H1 (cell line): ENCODE data around the gene FNDC1. TPM values are rescaled to one million over a fixed set of nuclear protein-coding genes. Genes with fewer than 3 reads are reported as not detected.

Source experiments
- CTCF ChIA-PET: fragments of 300-600 bp; sonication (Branson Sonifier 250); formaldehyde crosslinking; loops from one replicate; lab custom pipeline; 2021; ENCODE audit not compliant: partially characterized antibody; lab: Charles Lee
- POLR2A ChIA-PET: fragments of 300-600 bp; sonication (Branson Sonifier 250); formaldehyde crosslinking; loops from one replicate; lab custom pipeline; 2021; ENCODE audit warnings: inconsistent platforms; ENCODE audit not compliant: partially characterized antibody; lab: Charles Lee
- DNase-seq, 2 experiments: peaks; one replicate each; pipeline versions ENCODE4 v3.0.0 to v3.0.0-alpha.2; 2010 to 2022; ENCODE audit warnings: low spot score in 2 of 2, low read depth in 1 of 2, mixed read lengths in 1 of 2
- FAIRE-seq: peaks from 2 replicates; lab custom pipeline; 2011; peaks lifted over from hg19 to GRCh38; lab: Jason Lieb, UNC
- H2AFZ ChIP-seq: 2 replicates; pipeline ENCODE4 v1.8.1; 2012; ENCODE audit warnings: low read length, inconsistent platforms
- H2AK5ac ChIP-seq: 2 replicates; pipeline ENCODE4 v1.6.1; 2013; ENCODE audit warnings: low read depth, low read length
- H2BK120ac ChIP-seq: replicated peaks from 2 replicates; pipeline ENCODE3; 2013; ENCODE audit warnings: low read depth, low read length, inconsistent platforms
- H2BK12ac ChIP-seq: 2 replicates; pipeline ENCODE4 v1.6.1; 2013; ENCODE audit warnings: low read depth, low read length
- H2BK15ac ChIP-seq: 2 replicates; pipeline ENCODE4 v1.6.1; 2013; ENCODE audit warnings: low read length
- H2BK20ac ChIP-seq: 2 replicates; pipeline ENCODE4 v1.6.1; 2013; ENCODE audit warnings: low read length
- H2BK5ac ChIP-seq: 2 replicates; pipeline ENCODE4 v1.6.1; 2013; ENCODE audit warnings: low read depth, low read length
- H3K14ac ChIP-seq: 2 replicates; pipeline ENCODE4 v1.6.1; 2013; ENCODE audit warnings: inconsistent platforms; ENCODE audit not compliant: insufficient read length
- H3K18ac ChIP-seq: 2 replicates; pipeline ENCODE4 v1.6.1; 2013; ENCODE audit warnings: low read length; ENCODE audit errors: extremely low read depth
- H3K23ac ChIP-seq: 2 replicates; pipeline ENCODE4 v1.6.1; 2013; ENCODE audit warnings: inconsistent platforms; ENCODE audit not compliant: insufficient read length
- H3K23me2 ChIP-seq: 2 replicates; pipeline ENCODE4 v1.6.1; 2013; ENCODE audit warnings: low read depth, low read length
- H3K27ac ChIP-seq: 2 replicates; pipeline ENCODE4 v1.6.1; 2011; ENCODE audit warnings: low read depth, low read length, inconsistent platforms
- H3K27me3 ChIP-seq, 4 experiments: replicated peaks in 1 of 4; 1 replicate in 1 of 4; 2 replicates in 3 of 4; pipeline versions ENCODE4 v1.6.1 to v1.8.1; 2011 to 2013; ENCODE audit warnings: low read length in 3 of 4, mild to moderate bottlenecking in 3 of 4, inconsistent platforms in 2 of 4, mixed read lengths in 2 of 4, moderate library complexity in 1 of 4; ENCODE audit not compliant: control insufficient read depth in 3 of 4, insufficient read depth in 3 of 4; ENCODE audit errors: extremely low read depth in 1 of 4
- H3K36me3 ChIP-seq, 4 experiments: 2 replicates each; pipeline versions ENCODE4 v1.6.1 to v1.8.1; 2011 to 2013; ENCODE audit warnings: mild to moderate bottlenecking in 4 of 4, low read length in 3 of 4, moderate library complexity in 2 of 4, control low read depth in 1 of 4, inconsistent platforms in 1 of 4; ENCODE audit not compliant: insufficient read depth in 4 of 4, control insufficient read depth in 2 of 4
- H3K4ac ChIP-seq: replicated peaks from 2 replicates; pipeline ENCODE3; 2013; ENCODE audit warnings: low read length, low read depth, mixed read lengths, inconsistent platforms; ENCODE audit not compliant: insufficient read length
- H3K4me1 ChIP-seq, 4 experiments: replicated peaks in 1 of 4; 1 replicate in 1 of 4; 2 replicates in 3 of 4; pipeline versions ENCODE4 v1.6.1 to v1.8.1; 2011 to 2013; ENCODE audit warnings: low read length in 3 of 4, inconsistent platforms in 2 of 4, mixed read lengths in 1 of 4; ENCODE audit not compliant: insufficient read depth in 4 of 4, control insufficient read depth in 3 of 4
- H3K4me2 ChIP-seq, 2 experiments: 2 replicates each; pipeline versions ENCODE4 v1.6.1 to v1.8.1; 2011 to 2013; ENCODE audit warnings: low read depth in 2 of 2, low read length in 2 of 2, control low read depth in 1 of 2, inconsistent platforms in 1 of 2, mild to moderate bottlenecking in 1 of 2; ENCODE audit not compliant: insufficient read depth in 1 of 2
- H3K4me3 ChIP-seq, 4 experiments: fragments of 200-600, 300-600 bp in 1 of 4; sonication (generic), shearing (Covaris generic), sonication (Bioruptor Twin) in 1 of 4; 2 replicates each; pipeline versions ENCODE4 v1.5.1 to v1.8.1; 2011 to 2016; ENCODE audit warnings: low read length in 4 of 4, low read depth in 3 of 4, control low read depth in 2 of 4, inconsistent platforms in 2 of 4, mild to moderate bottlenecking in 2 of 4, mixed read lengths in 1 of 4, moderate library complexity in 1 of 4; ENCODE audit not compliant: insufficient read depth in 2 of 4; ENCODE audit errors: extremely low read depth in 1 of 4
- H3K56ac ChIP-seq: replicated peaks from 2 replicates; pipeline ENCODE3; 2013; ENCODE audit warnings: low read depth, mild to moderate bottlenecking, mixed read lengths, low read length, inconsistent platforms; ENCODE audit not compliant: insufficient read length
- H3K79me1 ChIP-seq: 2 replicates; pipeline ENCODE4 v1.6.1; 2013; ENCODE audit warnings: low read depth, low read length, control low read depth
- H3K79me2 ChIP-seq, 2 experiments: 2 replicates each; pipeline versions ENCODE4 v1.6.1 to v1.8.1; 2012 to 2013; ENCODE audit warnings: low read length in 2 of 2, mild to moderate bottlenecking in 2 of 2, inconsistent platforms in 1 of 2; ENCODE audit not compliant: insufficient read depth in 2 of 2, control insufficient read depth in 1 of 2
- H3K9ac ChIP-seq, 4 experiments: replicated peaks in 1 of 4; 1 replicate in 1 of 4; 2 replicates in 3 of 4; pipeline versions ENCODE4 v1.6.1 to v1.8.1; 2011 to 2013; ENCODE audit warnings: low read depth in 3 of 4, low read length in 3 of 4, control low read depth in 2 of 4, mild to moderate bottlenecking in 2 of 4, moderate library complexity in 2 of 4, inconsistent platforms in 1 of 4; ENCODE audit errors: extremely low read depth in 1 of 4
- H3K9me3 ChIP-seq, 2 experiments: 2 replicates each; pipeline versions ENCODE4 v1.6.1 to v1.8.1; 2012 to 2013; ENCODE audit warnings: mild to moderate bottlenecking in 2 of 2, moderate library complexity in 2 of 2, control low read depth in 1 of 2, inconsistent platforms in 1 of 2, low read depth in 1 of 2, low read length in 1 of 2, mixed read lengths in 1 of 2; ENCODE audit not compliant: insufficient read depth in 2 of 2
- H4K20me1 ChIP-seq, 2 experiments: replicated peaks in 1 of 2; 2 replicates each; pipeline versions ENCODE3 to v1.8.1; 2011 to 2013; ENCODE audit warnings: inconsistent platforms in 2 of 2, low read length in 2 of 2, mild to moderate bottlenecking in 1 of 2; ENCODE audit not compliant: insufficient read depth in 2 of 2, control insufficient read depth in 1 of 2
- H4K5ac ChIP-seq: 2 replicates; pipeline ENCODE4 v1.6.1; 2013; ENCODE audit warnings: low read length, low read depth, mixed read lengths, inconsistent platforms; ENCODE audit not compliant: insufficient read length
- H4K8ac ChIP-seq: 2 replicates; pipeline ENCODE4 v1.8.0; 2013; ENCODE audit warnings: mild to moderate bottlenecking, moderate library complexity, low read length, inconsistent platforms; ENCODE audit not compliant: insufficient read depth; ENCODE audit errors: extremely low read depth
- H4K91ac ChIP-seq: replicated peaks from 2 replicates; pipeline ENCODE3; 2013; ENCODE audit warnings: low read length, mixed read lengths, inconsistent platforms; ENCODE audit not compliant: insufficient read length
- BACH1 ChIP-seq: IDR thresholded peaks from 2 replicates; pipeline ENCODE4 v1.6.1; 2012; ENCODE audit warnings: low read length, improper control_type of control experiment
- EZH2 ChIP-seq: fragments of 200-600 bp; sonication (generic); IDR thresholded peaks from 2 replicates; pipeline ENCODE4 v1.7.1; 2012; ENCODE audit warnings: low read depth, mild to moderate bottlenecking, moderate library complexity, low read length, inconsistent platforms; ENCODE audit not compliant: severe bottlenecking
- RAD21 ChIP-seq, 2 experiments: IDR thresholded peaks in 1 of 2; conservative IDR thresholded peaks in 1 of 2; 2 replicates each; pipeline ENCODE4 v1.6.1; 2011; ENCODE audit warnings: low read depth in 2 of 2, low read length in 2 of 2, improper control_type of control experiment in 1 of 2, inconsistent platforms in 1 of 2, mild to moderate bottlenecking in 1 of 2, moderate library complexity in 1 of 2
- ZNF274 ChIP-seq: IDR thresholded peaks from 2 replicates; pipeline ENCODE4 v1.7.0; 2012; ENCODE audit warnings: low read length, borderline replicate concordance; ENCODE audit errors: extremely low read depth
- WGBS, 2 experiments: shearing (Covaris generic) in 1 of 2; methylation state at CpG; one replicate each; pipeline versions ENCODE4 v1.1.6 to v1.1.7; 2013 to 2015; ENCODE audit warnings: low lambda C conversion rate in 2 of 2, mixed read lengths in 2 of 2, inconsistent platforms in 1 of 2, low coverage in 1 of 2, missing lambda C conversion rate in 1 of 2; ENCODE audit not compliant: insufficient replicate concordance in 2 of 2, insufficient coverage in 1 of 2, insufficient read length in 1 of 2; ENCODE audit errors: extremely low coverage in 1 of 2, missing lambda C conversion rate in 1 of 2; 5-methylcytosine and 5-hydroxymethylcytosine counted together
- polyA plus RNA-seq, 7 experiments: library from polyadenylated mRNA; depleted of rRNA in 3 of 7; stranded (reverse) in 5 of 7; unstranded in 2 of 7; fragments of >200 nt in 5 of 7; fragments of 200-250 nt in 2 of 7; gene quantifications; 1 replicate in 5 of 7; 2 replicates in 1 of 7; 4 replicates in 1 of 7; pipeline versions ENCODE4 v1.2.1 to v1.2.3, GENCODE V29; 2011 to 2013; ENCODE audit warnings: missing spikeins in 2 of 7, mixed read lengths in 2 of 7
- total RNA-seq: library from RNA; stranded (reverse); fragmentation: NEBNext Ultra II Directional; extraction: Animal tissue kit (Norgen Biotek cat#: 25700); gene quantifications from 2 replicates; pipeline ENCODE4 v1.2.1, GENCODE V29; 2021
- TF ChIP-seq, protein P1 (sequence below): IDR thresholded peaks from 2 replicates; pipeline ENCODE4 v1.6.1; 2012; ENCODE audit warnings: inconsistent platforms
- TF ChIP-seq, protein P2 (sequence below): IDR thresholded peaks from 2 replicates; pipeline ENCODE4 v1.6.1; 2012; ENCODE audit warnings: inconsistent platforms
- TF ChIP-seq, protein P3 (sequence below), 3 experiments: IDR thresholded peaks; 1 replicate in 2 of 3; 2 replicates in 1 of 3; pipeline versions ENCODE4 v1.5.1 to v1.6.1; 2011; ENCODE audit warnings: low read length in 3 of 3, mild to moderate bottlenecking in 3 of 3, inconsistent platforms in 2 of 3, low read depth in 1 of 3, moderate library complexity in 1 of 3; ENCODE audit not compliant: insufficient read depth in 1 of 3; ENCODE audit errors: control extremely low read depth in 1 of 3

FNDC1 gene
- total and polyA plus RNA-seq, 2 of the 8 experiments (the other 6 are each of a cell fraction or from before 2014, with no cell fraction given) = 0.06 to 0.30 TPM

DNA sequence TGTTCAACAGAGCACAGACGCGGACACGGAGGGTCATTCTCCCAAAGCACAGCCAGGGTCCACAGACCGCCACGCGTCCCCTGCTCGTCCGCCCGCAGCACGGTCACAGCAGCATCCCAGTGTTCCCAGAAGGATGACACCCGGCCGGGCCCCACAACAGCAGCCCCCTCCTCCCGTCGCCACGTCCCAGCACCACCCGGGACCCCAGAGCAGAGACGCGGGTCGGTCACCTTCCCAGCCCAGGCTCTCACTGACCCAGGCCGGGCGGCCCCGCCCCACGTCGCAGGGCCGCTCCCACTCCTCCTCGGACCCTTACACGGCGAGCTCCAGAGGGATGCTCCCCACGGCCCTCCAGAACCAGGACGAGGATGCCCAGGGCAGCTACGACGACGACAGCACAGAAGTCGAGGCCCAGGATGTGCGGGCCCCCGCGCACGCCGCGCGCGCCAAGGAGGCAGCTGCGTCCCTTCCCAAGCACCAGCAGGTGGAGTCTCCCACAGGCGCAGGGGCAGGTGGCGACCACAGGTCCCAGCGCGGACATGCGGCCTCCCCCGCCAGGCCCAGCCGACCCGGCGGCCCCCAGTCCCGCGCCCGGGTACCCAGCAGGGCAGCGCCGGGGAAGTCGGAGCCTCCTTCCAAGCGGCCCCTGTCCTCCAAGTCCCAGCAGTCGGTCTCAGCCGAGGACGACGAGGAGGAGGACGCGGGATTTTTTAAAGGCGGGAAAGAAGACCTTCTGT lies 64.3 kb downstream of the FNDC1 start:
- CTCF ChIA-PET = interaction anchor here (0.6 to 1.1 kb wide), 2 partner anchors 19 to 396 kb away, joined by 3 to 4 read pairs; no protein-coding TSS in a partner anchor
- FAIRE-seq = no peak
- peak overlapping the region in 3 of 4 experiments; percentile 3 to 50 (median 29); a peak in 5 of 8 replicates for H3K4me3 ChIP-seq
- TF ChIP-seq ZNF274 (no peak), BACH1 (no peak), EZH2 (peak; percentile 35), RAD21 (IDR thresholded peaks at IDR 0.05 in 1 of 2, conservative IDR thresholded peaks at IDR 0.05 in 1 of 2; ENCODE audit: low read depth in 2 of 2, low read length in 2 of 2) (peak in 1 of 2 experiments; percentile 27; a peak in 1 of 4 replicates)
- TF ChIP-seq, protein P1, sequence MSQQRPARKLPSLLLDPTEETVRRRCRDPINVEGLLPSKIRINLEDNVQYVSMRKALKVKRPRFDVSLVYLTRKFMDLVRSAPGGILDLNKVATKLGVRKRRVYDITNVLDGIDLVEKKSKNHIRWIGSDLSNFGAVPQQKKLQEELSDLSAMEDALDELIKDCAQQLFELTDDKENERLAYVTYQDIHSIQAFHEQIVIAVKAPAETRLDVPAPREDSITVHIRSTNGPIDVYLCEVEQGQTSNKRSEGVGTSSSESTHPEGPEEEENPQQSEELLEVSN = peak; percentile 77
- TF ChIP-seq, protein P2, sequence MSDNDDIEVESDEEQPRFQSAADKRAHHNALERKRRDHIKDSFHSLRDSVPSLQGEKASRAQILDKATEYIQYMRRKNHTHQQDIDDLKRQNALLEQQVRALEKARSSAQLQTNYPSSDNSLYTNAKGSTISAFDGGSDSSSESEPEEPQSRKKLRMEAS = peak; percentile 71
- TF ChIP-seq, protein P3, sequence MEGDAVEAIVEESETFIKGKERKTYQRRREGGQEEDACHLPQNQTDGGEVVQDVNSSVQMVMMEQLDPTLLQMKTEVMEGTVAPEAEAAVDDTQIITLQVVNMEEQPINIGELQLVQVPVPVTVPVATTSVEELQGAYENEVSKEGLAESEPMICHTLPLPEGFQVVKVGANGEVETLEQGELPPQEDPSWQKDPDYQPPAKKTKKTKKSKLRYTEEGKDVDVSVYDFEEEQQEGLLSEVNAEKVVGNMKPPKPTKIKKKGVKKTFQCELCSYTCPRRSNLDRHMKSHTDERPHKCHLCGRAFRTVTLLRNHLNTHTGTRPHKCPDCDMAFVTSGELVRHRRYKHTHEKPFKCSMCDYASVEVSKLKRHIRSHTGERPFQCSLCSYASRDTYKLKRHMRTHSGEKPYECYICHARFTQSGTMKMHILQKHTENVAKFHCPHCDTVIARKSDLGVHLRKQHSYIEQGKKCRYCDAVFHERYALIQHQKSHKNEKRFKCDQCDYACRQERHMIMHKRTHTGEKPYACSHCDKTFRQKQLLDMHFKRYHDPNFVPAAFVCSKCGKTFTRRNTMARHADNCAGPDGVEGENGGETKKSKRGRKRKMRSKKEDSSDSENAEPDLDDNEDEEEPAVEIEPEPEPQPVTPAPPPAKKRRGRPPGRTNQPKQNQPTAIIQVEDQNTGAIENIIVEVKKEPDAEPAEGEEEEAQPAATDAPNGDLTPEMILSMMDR (IDR thresholded peaks at IDR 0.05; ENCODE audit: control extremely low read depth in 1 of 3, insufficient read depth in 1 of 3, low read depth in 1 of 3, low read length in 3 of 3) = peak in 2 of 3 experiments; percentile 34 to 38; a peak in 3 of 4 replicates

More for the DNA sequence above, 64.3 kb downstream of the FNDC1 start:
- no peaks in the 10 kb centered on the region for H3K79me2 ChIP-seq
- H4K5ac ChIP-seq = no peak overlapping the region
- no peak overlapping the region for H3K56ac ChIP-seq
- no peak overlapping the region for H2AK5ac ChIP-seq
- no peak overlapping the region for H3K27ac ChIP-seq
- DNase-seq = peak; percentile 27 to 78
- peaks cover 6% of the 10 kb centered on the region; the same call in 1 of the 2 replicates for H3K23me2 ChIP-seq
- no peak overlapping the region for H2BK20ac ChIP-seq
- no peaks in the 10 kb centered on the region for H3K79me1 ChIP-seq
- no peak overlapping the region for H2BK120ac ChIP-seq
- peaks cover 0 to 6% (median 0%) of the 10 kb centered on the region in 4 experiments; a peak in 2 of 7 replicates for H3K4me1 ChIP-seq
- POLR2A ChIA-PET = no interaction called here
- H3K18ac ChIP-seq = no peak overlapping the region
- no peak overlapping the region for H3K23ac ChIP-seq
- H3K36me3 ChIP-seq = no peaks in the 10 kb centered on the region; a peak in 1 of 8 replicates
- peaks cover 4 to 29% (median 27%) of the 10 kb centered on the region in 4 experiments for H3K27me3 ChIP-seq
- H3K4ac ChIP-seq = no peak overlapping the region
- no peak overlapping the region for H3K9ac ChIP-seq
- no peak overlapping the region for H4K91ac ChIP-seq
- no peak overlapping the region for H2BK12ac ChIP-seq
- peaks cover 16 to 43% of the 10 kb centered on the region in 2 experiments for H3K9me3 ChIP-seq
- H4K20me1 ChIP-seq = peaks cover 0 to 1% of the 10 kb centered on the region in 2 experiments
- H2BK5ac ChIP-seq = no peak overlapping the region
- WGBS, 2 experiments = 62% methylated on average over 51 of the region's 66 CpGs; no CpG with 5 or more reads in 1 of the 2 experiments
- peak overlapping the region; percentile 91; the same call in 1 of the 2 replicates for H4K8ac ChIP-seq
- H3K14ac ChIP-seq = no peak overlapping the region
- H2BK15ac ChIP-seq = no peak overlapping the region
- H3K4me2 ChIP-seq = peak overlapping the region; percentile 53 to 60
- no peak overlapping the region for H2AFZ ChIP-seq
